Measurements from ENCODE around the gene GPR156.
"Not testable (repeated sequence)": the region's sequence is repeated elsewhere in the genome, so short reads cannot be mapped to it uniquely, and the experiment has no call there.

Gene GPR156

DNA sequence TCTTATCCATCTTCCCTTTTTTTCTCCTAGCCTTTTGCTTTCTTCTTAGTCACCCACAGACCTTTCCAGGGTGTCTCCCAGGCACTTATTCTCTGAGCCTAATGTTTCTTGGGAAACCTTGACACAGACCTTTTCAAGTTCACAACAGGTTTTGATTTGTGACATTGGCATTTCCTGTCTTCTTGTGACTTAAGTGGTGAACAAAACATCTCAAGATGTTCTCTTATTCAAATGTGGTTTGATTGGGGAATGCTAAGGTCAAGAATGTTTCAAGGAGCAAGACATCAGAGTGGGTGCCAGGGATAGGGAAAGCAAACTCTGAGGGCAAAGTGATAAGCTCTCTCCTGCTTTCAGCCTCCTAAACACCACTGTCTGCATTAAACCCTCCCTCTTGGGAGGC lies 122.6 kb downstream of the GPR156 start:
- Histone ChIP-seq H3K4me1 (ENCODE audit: control insufficient read depth, insufficient read depth, low read length) (no peaks in the 10 kb centered on the region), H3K27me3 (ENCODE audit: control insufficient read depth, insufficient read depth, low read length) (no peaks in the 10 kb centered on the region), H3K9ac (ENCODE audit: low read depth, low read length) (no peak overlapping the region), H3K4me3 (ENCODE audit: low read depth, low read length) (no peak overlapping the region), H3K36me3 (ENCODE audit: control insufficient read depth, insufficient read depth, low read length) (no peaks in the 10 kb centered on the region), H3K27ac (ENCODE audit: low read depth, low read length) (no peak overlapping the region), H3K9me3 (ENCODE audit: control insufficient read depth, insufficient read depth, low read length) (no peaks in the 10 kb centered on the region)

GRCh38 chr3:120161902-120162301 lies 123.1 kb downstream of the GPR156 start:
- H3K27me3 ChIP-seq (ENCODE audit: control insufficient read depth, insufficient read depth, low read length): no peaks in the 10 kb centered on the region
- no peaks in the 10 kb centered on the region for H3K4me1 ChIP-seq (ENCODE audit: control insufficient read depth, insufficient read depth, low read length)
- no peaks in the 10 kb centered on the region for H3K9me3 ChIP-seq (ENCODE audit: control insufficient read depth, insufficient read depth, low read length)
- H3K36me3 ChIP-seq (ENCODE audit: control insufficient read depth, insufficient read depth, low read length): no peaks in the 10 kb centered on the region
- H3K4me3 ChIP-seq (ENCODE audit: low read depth, low read length): no peak overlapping the region
- H3K27ac ChIP-seq (ENCODE audit: low read depth, low read length): no peak overlapping the region
- no peak overlapping the region for H3K9ac ChIP-seq (ENCODE audit: low read depth, low read length)

- Histone ChIP-seq H3K9me3 (ENCODE audit: control insufficient read depth, insufficient read depth, low read length) (peaks cover 12% of the 10 kb centered on the region), H3K4me1 (ENCODE audit: control insufficient read depth, insufficient read depth, low read length) (no peaks in the 10 kb centered on the region), H3K4me3 (ENCODE audit: low read depth, low read length) (no peak overlapping the region), H3K36me3 (ENCODE audit: control insufficient read depth, insufficient read depth, low read length) (no peaks in the 10 kb centered on the region), H3K9ac (ENCODE audit: low read depth, low read length) (no peak overlapping the region), H3K27me3 (ENCODE audit: control insufficient read depth, insufficient read depth, low read length) (no peaks in the 10 kb centered on the region), H3K27ac (ENCODE audit: low read depth, low read length) (no peak overlapping the region)
These were observed 125.0 kb downstream of the GPR156 start for GRCh38 chr3:120160050-120160449.

- Histone ChIP-seq H3K27me3 (ENCODE audit: control insufficient read depth, insufficient read depth, low read length) (no peaks in the 10 kb centered on the region), H3K36me3 (ENCODE audit: control insufficient read depth, insufficient read depth, low read length) (no peaks in the 10 kb centered on the region), H3K4me1 (ENCODE audit: control insufficient read depth, insufficient read depth, low read length) (no peaks in the 10 kb centered on the region), H3K4me3 (ENCODE audit: low read depth, low read length) (no peak overlapping the region), H3K9ac (ENCODE audit: low read depth, low read length) (no peak overlapping the region), H3K27ac (ENCODE audit: low read depth, low read length) (no peak overlapping the region), H3K9me3 (ENCODE audit: control insufficient read depth, insufficient read depth, low read length) (peaks cover 18% of the 10 kb centered on the region)
These were observed 127.3 kb downstream of the GPR156 start for GRCh38 chr3:120157681-120158080.

DNA sequence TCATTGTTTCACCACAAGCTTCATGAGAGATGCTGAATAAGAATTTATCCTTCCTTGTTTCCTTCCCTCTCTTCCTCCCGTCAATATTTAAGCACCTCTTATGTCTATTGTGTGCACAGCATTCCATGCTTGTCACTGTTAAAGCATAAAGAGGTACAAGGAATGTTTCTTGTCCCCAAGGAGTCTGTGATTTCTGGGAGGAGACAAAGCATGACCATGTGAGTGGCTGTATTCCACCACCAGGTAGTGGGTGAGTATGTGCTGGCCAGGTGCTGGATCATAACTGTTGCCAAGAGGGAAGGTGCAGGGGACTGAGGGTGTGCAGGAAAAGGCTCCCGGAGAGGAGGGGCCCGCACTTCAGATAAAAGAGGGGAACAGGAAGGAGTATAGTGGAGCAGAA lies 127.9 kb downstream of the GPR156 start:
- no peaks in the 10 kb centered on the region for H3K4me1 ChIP-seq (ENCODE audit: control insufficient read depth, insufficient read depth, low read length)
- H3K27ac ChIP-seq (ENCODE audit: low read depth, low read length): no peak overlapping the region

DNA sequence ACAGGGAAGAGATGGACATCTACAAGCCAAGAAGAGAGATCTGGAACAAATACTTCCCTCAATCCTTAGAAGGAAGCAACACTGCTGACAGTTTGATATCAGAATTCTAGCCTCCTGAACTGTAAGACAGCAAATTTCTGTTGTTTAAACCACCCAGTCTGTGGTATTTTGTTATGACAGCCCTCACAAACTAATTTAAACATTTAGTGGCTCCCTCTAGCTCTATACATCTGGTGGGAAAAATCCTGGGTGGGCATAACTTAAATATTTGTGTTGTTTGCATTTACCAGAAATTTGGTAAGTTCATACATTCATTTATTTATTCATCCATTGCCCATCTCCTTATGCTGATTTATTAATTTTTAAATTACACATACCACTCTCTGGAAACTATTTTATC lies 128.3 kb downstream of the GPR156 start:
- no peak overlapping the region for H3K27ac ChIP-seq (ENCODE audit: low read depth, low read length)
- H3K27me3 ChIP-seq (ENCODE audit: control insufficient read depth, insufficient read depth, low read length): no peaks in the 10 kb centered on the region
- H3K4me1 ChIP-seq (ENCODE audit: control insufficient read depth, insufficient read depth, low read length): no peaks in the 10 kb centered on the region
- H3K36me3 ChIP-seq (ENCODE audit: control insufficient read depth, insufficient read depth, low read length): no peaks in the 10 kb centered on the region
- H3K4me3 ChIP-seq (ENCODE audit: low read depth, low read length): no peak overlapping the region
- peaks cover 18% of the 10 kb centered on the region for H3K9me3 ChIP-seq (ENCODE audit: control insufficient read depth, insufficient read depth, low read length)
- no peak overlapping the region for H3K9ac ChIP-seq (ENCODE audit: low read depth, low read length)

More for the DNA sequence above, 127.9 kb downstream of the GPR156 start:
- H3K9ac ChIP-seq (ENCODE audit: low read depth, low read length): no peak overlapping the region
- no peaks in the 10 kb centered on the region for H3K36me3 ChIP-seq (ENCODE audit: control insufficient read depth, insufficient read depth, low read length)
- H3K9me3 ChIP-seq (ENCODE audit: control insufficient read depth, insufficient read depth, low read length): peaks cover 18% of the 10 kb centered on the region
- no peaks in the 10 kb centered on the region for H3K27me3 ChIP-seq (ENCODE audit: control insufficient read depth, insufficient read depth, low read length)
- H3K4me3 ChIP-seq (ENCODE audit: low read depth, low read length): no peak overlapping the region

GRCh38 chr3:120155694-120156093 lies 129.3 kb downstream of the GPR156 start:
- not testable (repeated sequence) for H3K27me3 ChIP-seq (ENCODE audit: control insufficient read depth, insufficient read depth, low read length); H3K36me3 ChIP-seq (ENCODE audit: control insufficient read depth, insufficient read depth, low read length)

GRCh38 chr3:120155108-120155507 lies 129.9 kb downstream of the GPR156 start:
- Histone ChIP-seq H3K9ac (ENCODE audit: low read depth, low read length) (no peak overlapping the region), H3K4me3 (ENCODE audit: low read depth, low read length) (no peak overlapping the region), H3K27me3 (ENCODE audit: control insufficient read depth, insufficient read depth, low read length) (no peaks in the 10 kb centered on the region), H3K9me3 (ENCODE audit: control insufficient read depth, insufficient read depth, low read length) (peaks cover 18% of the 10 kb centered on the region), H3K36me3 (ENCODE audit: control insufficient read depth, insufficient read depth, low read length) (no peaks in the 10 kb centered on the region), H3K4me1 (ENCODE audit: control insufficient read depth, insufficient read depth, low read length) (no peaks in the 10 kb centered on the region), H3K27ac (ENCODE audit: low read depth, low read length) (no peak overlapping the region)

More at GRCh38 chr3:120155694-120156093, 129.3 kb downstream of the GPR156 start:
- H3K9ac ChIP-seq (ENCODE audit: low read depth, low read length); H3K27ac ChIP-seq (ENCODE audit: low read depth, low read length); H3K4me1 ChIP-seq (ENCODE audit: control insufficient read depth, insufficient read depth, low read length); H3K4me3 ChIP-seq (ENCODE audit: low read depth, low read length): not testable (repeated sequence)
- H3K9me3 ChIP-seq (ENCODE audit: control insufficient read depth, insufficient read depth, low read length): peaks cover 18% of the 10 kb centered on the region

- Histone ChIP-seq H3K9ac (ENCODE audit: low read depth, low read length) (no peak overlapping the region), H3K36me3 (ENCODE audit: control insufficient read depth, insufficient read depth, low read length) (no peaks in the 10 kb centered on the region), H3K4me1 (ENCODE audit: control insufficient read depth, insufficient read depth, low read length) (no peaks in the 10 kb centered on the region), H3K9me3 (ENCODE audit: control insufficient read depth, insufficient read depth, low read length) (peaks cover 18% of the 10 kb centered on the region), H3K27me3 (ENCODE audit: control insufficient read depth, insufficient read depth, low read length) (no peaks in the 10 kb centered on the region), H3K4me3 (ENCODE audit: low read depth, low read length) (no peak overlapping the region), H3K27ac (ENCODE audit: low read depth, low read length) (no peak overlapping the region)
These were observed 131.7 kb downstream of the GPR156 start for GRCh38 chr3:120153294-120153693.

DNA sequence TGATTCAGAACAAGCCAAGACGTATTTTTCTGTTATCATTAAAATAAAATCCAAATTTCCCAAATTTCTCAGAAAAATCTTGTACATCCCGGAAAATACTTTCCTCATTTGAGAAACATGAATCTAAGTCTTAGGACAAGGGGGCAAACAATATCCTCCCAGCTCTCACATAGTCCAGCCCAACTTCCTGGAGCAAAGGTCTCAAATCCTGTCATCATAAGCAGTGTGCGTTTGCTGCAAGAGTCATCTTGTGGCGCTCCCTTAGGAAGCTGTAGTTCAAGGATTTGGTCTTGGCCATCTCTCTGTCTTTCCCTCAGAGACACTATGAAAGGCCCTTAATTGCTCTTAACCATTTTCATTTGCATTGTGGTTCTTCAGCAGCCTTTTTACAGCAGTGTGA lies 133.2 kb downstream of the GPR156 start:
- Histone ChIP-seq H3K27me3 (ENCODE audit: control insufficient read depth, insufficient read depth, low read length) (no peaks in the 10 kb centered on the region), H3K4me3 (ENCODE audit: low read depth, low read length) (no peak overlapping the region), H3K9me3 (ENCODE audit: control insufficient read depth, insufficient read depth, low read length) (peaks cover 18% of the 10 kb centered on the region), H3K4me1 (ENCODE audit: control insufficient read depth, insufficient read depth, low read length) (peaks cover 6% of the 10 kb centered on the region), H3K9ac (ENCODE audit: low read depth, low read length) (no peak overlapping the region), H3K36me3 (ENCODE audit: control insufficient read depth, insufficient read depth, low read length) (no peaks in the 10 kb centered on the region), H3K27ac (ENCODE audit: low read depth, low read length) (no peak overlapping the region)

DNA sequence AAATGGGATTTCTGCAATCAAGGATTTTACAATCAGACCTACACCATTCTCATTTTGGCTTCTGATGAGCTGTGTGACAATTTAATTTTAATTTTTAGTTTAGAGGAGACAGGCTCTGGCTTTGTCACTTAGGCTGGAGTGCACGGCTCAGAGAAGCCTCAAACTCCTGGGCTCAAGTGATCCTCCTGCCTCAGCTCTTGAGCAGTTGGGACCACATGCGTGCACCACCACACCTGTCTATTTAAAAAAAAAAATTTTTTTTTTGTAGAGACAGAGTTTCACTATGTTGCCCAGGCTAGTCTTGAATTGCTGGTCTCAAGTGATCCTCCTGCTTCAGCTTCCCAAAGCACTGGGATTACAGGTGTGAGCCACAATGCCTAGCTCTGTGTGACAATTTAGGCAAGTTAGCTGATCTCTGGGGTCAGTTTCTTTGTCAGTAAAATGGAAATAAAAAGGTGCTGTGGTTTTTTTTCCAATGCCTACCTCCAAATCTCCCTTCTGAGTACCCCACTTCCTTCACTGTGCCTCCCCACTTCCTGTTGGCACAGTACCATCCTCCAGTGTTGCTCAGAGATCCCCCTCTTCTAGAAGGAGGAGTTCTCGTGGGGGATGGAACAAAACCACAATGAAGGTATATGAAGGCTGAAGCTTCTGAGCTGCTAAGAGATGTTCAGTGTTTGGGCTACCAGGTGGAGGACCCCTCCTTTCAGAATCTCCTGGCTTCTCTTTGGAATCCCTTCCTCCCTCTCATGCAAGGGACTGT lies 136.7 kb downstream of the GPR156 start:
- Histone ChIP-seq H3K27ac (ENCODE audit: low read depth, low read length) (peak overlapping the region; percentile 46), H3K9ac (ENCODE audit: low read depth, low read length) (no peak overlapping the region), H3K36me3 (ENCODE audit: control insufficient read depth, insufficient read depth, low read length) (no peaks in the 10 kb centered on the region), H3K4me3 (ENCODE audit: low read depth, low read length) (no peak overlapping the region), H3K4me1 (ENCODE audit: control insufficient read depth, insufficient read depth, low read length) (peaks cover 6% of the 10 kb centered on the region), H3K27me3 (ENCODE audit: control insufficient read depth, insufficient read depth, low read length) (no peaks in the 10 kb centered on the region), H3K9me3 (ENCODE audit: control insufficient read depth, insufficient read depth, low read length) (no peaks in the 10 kb centered on the region)

All from HUES48 (cell line).